HepG2 (cell line): ENCODE results near the gene BANP. TPM values are rescaled to one million over a fixed set of nuclear protein-coding genes. Genes with fewer than 3 reads are reported as not detected.

Source experiments
- ARID5B ChIP-seq: IDR thresholded peaks from 2 replicates; pipeline ENCODE4 v1.4.0; 2020; ENCODE audit warnings: mild to moderate bottlenecking, missing genetic modification reagents
- ATM ChIP-seq: fragments of 450-650 bp; IDR thresholded peaks from 2 replicates; pipeline ENCODE4 v1.7.1; 2017; ENCODE audit warnings: mild to moderate bottlenecking, borderline replicate concordance
- BCL3 ChIP-seq: sonication (generic); formaldehyde crosslinking; IDR thresholded peaks from 2 replicates; pipeline ENCODE4 v1.5.1; 2020; ENCODE audit warnings: mild to moderate bottlenecking, missing genetic modification reagents, moderate library complexity
- FOSL1 ChIP-seq: sonication (generic); formaldehyde crosslinking; IDR thresholded peaks from 2 replicates; pipeline ENCODE4 v1.9.0; 2021; ENCODE audit warnings: missing genetic modification reagents, borderline replicate concordance
- FOXJ3 ChIP-seq: sonication (generic); formaldehyde crosslinking; IDR thresholded peaks from 2 replicates; pipeline ENCODE4 v1.4.0; 2020; ENCODE audit warnings: missing genetic modification reagents, mild to moderate bottlenecking, borderline replicate concordance
- JUND ChIP-seq: sonication (generic); formaldehyde crosslinking; IDR thresholded peaks from 2 replicates; pipeline ENCODE4 v1.8.0; 2022; ENCODE audit warnings: mild to moderate bottlenecking, missing genetic modification reagents
- MLX ChIP-seq: IDR thresholded peaks from 2 replicates; pipeline ENCODE4 v1.6.1; 2016
- RFXANK ChIP-seq: IDR thresholded peaks from 2 replicates; pipeline ENCODE4 v1.6.1; 2016
- SATB2 ChIP-seq: sonication (generic); formaldehyde crosslinking; IDR thresholded peaks from 2 replicates; pipeline ENCODE4 v1.5.0; 2020; ENCODE audit warnings: missing genetic modification reagents
- SIX1 ChIP-seq: sonication (generic); formaldehyde crosslinking; IDR thresholded peaks from 2 replicates; pipeline ENCODE4 v1.4.0; 2020; ENCODE audit warnings: missing genetic modification reagents, borderline replicate concordance
- U2AF2 ChIP-seq: fragments of 200-400 bp; formaldehyde crosslinking; IDR thresholded peaks from 2 replicates; pipeline ENCODE4 v1.6.1; 2017; ENCODE audit warnings: low read depth, mild to moderate bottlenecking, low read length
- ZBTB34 ChIP-seq: sonication (generic); formaldehyde crosslinking; IDR thresholded peaks from 2 replicates; pipeline ENCODE4 v1.8.0; 2022; ENCODE audit warnings: mild to moderate bottlenecking, missing genetic modification reagents
- ZNF101 ChIP-seq: sonication (generic); formaldehyde crosslinking; IDR thresholded peaks from 2 replicates; pipeline ENCODE4 v1.4.0; 2020; ENCODE audit warnings: mild to moderate bottlenecking, low read depth, missing genetic modification reagents, borderline replicate concordance
- ZNF224 ChIP-seq: sonication (generic); formaldehyde crosslinking; IDR thresholded peaks from 2 replicates; pipeline ENCODE4 v1.5.0; 2020; ENCODE audit warnings: mild to moderate bottlenecking, missing genetic modification reagents
- ZNF441 ChIP-seq: sonication (generic); formaldehyde crosslinking; IDR thresholded peaks from 2 replicates; pipeline ENCODE4 v1.7.0; 2021; ENCODE audit warnings: missing genetic modification reagents, borderline replicate concordance
- ZNF512B ChIP-seq: sonication (generic); formaldehyde crosslinking; IDR thresholded peaks from 2 replicates; pipeline ENCODE4 v1.5.1; 2020; ENCODE audit warnings: missing genetic modification reagents, mild to moderate bottlenecking, borderline replicate concordance
- ZNF709 ChIP-seq: sonication (generic); formaldehyde crosslinking; IDR thresholded peaks from 2 replicates; pipeline ENCODE4 v1.5.0; 2020; ENCODE audit warnings: mild to moderate bottlenecking, missing genetic modification reagents
- ZZZ3 ChIP-seq: sonication (generic); formaldehyde crosslinking; IDR thresholded peaks from 2 replicates; pipeline ENCODE4 v1.4.0; 2020; ENCODE audit warnings: missing genetic modification reagents, mild to moderate bottlenecking, borderline replicate concordance
- polyA plus RNA-seq, 8 experiments: library from polyadenylated mRNA; depleted of rRNA in 3 of 8; stranded (reverse) in 7 of 8; unstranded in 1 of 8; fragments of >200 nt; fragmentation: Illumina TruSeq in 4 of 8; extraction: Trizol in 4 of 8; gene quantifications; 2 replicates each; pipeline versions ENCODE4 v1.2.1 to v1.2.3, GENCODE V29; 2011 to 2016; ENCODE audit warnings: low read depth in 4 of 8, missing spikeins in 1 of 8, mixed read lengths in 1 of 8; ENCODE audit not compliant: insufficient read depth in 1 of 8
- total RNA-seq, 5 experiments: library from RNA; depleted of rRNA; stranded (reverse); fragments of >200 nt; fragmentation: Illumina TruSeq; extraction: Trizol; gene quantifications; 2 replicates each; pipeline ENCODE4 v1.2.3, GENCODE V29; 2016; ENCODE audit warnings: low read depth in 1 of 5

The BANP gene
- total and polyA plus RNA-seq, 2 of the 13 experiments (the other 11 are each of a cell fraction or from before 2014, with no cell fraction given): 20.2 to 23.8 TPM

GRCh38 chr16:87950765-87951551 is at the start of gene BANP (continued):
- peak; percentile 81; the same call in 1 of the 2 replicates for TF ChIP-seq FOXJ3 (CRISPR knock-in tag)
- peak; percentile 83 for TF ChIP-seq BCL3 (CRISPR knock-in tag)
- peak; percentile 66; the same call in 1 of the 2 replicates for TF ChIP-seq ZZZ3
- peak; percentile 14; the same call in 1 of the 2 replicates for TF ChIP-seq ZNF101 (CRISPR knock-in tag)
- no peak for TF ChIP-seq ATM
- no peak; the same call in 1 of the 2 replicates for TF ChIP-seq ZBTB34
- peak; percentile 69; the same call in 1 of the 2 replicates for TF ChIP-seq ZNF224
- TF ChIP-seq U2AF2: 0 out of 2 replicates have a peak, but pooled peaks have one; percentile 66
- 0 out of 2 replicates have a peak, but pooled peaks have one; percentile 87 for TF ChIP-seq RFXANK (CRISPR knock-in tag)
- peak; percentile 82; the same call in 1 of the 2 replicates for TF ChIP-seq ZNF512B
- peak; percentile 68 for TF ChIP-seq MLX (CRISPR knock-in tag)
- TF ChIP-seq ZNF441 (CRISPR knock-in tag): peak; percentile 35; the same call in 1 of the 2 replicates
- TF ChIP-seq FOSL1 (CRISPR knock-in tag): 0 out of 2 replicates have a peak, but pooled peaks have one; percentile 21
- TF ChIP-seq ZNF709 (CRISPR knock-in tag): peak; percentile 61; the same call in 1 of the 2 replicates
- no peak for TF ChIP-seq SATB2 (CRISPR knock-in tag)
- peak; percentile 57; the same call in 1 of the 2 replicates for TF ChIP-seq JUND (CRISPR knock-in tag)
- no peak for TF ChIP-seq SIX1
- peak; percentile 44; the same call in 1 of the 2 replicates for TF ChIP-seq ARID5B (CRISPR knock-in tag)
